H9 (cell line): Measurements from ENCODE around the gene PTCRA. TPM values are rescaled to one million over a fixed set of nuclear protein-coding genes. Genes with fewer than 3 reads are reported as not detected.

ENCODE experiments used
- DNase-seq: peaks from one replicate; pipeline ENCODE4 v3.0.0-alpha.2; 2017
- H2AFZ ChIP-seq: one replicate; pipeline ENCODE4 v1.6.1; 2013; ENCODE audit warnings: mild to moderate bottlenecking, low read length, control low read depth, moderate library complexity
- H2AK5ac ChIP-seq: 2 replicates; pipeline ENCODE4 v1.6.1; 2013; ENCODE audit warnings: low read length, control low read depth, mixed read lengths; ENCODE audit not compliant: insufficient read length
- H2BK120ac ChIP-seq: one replicate; pipeline ENCODE4 v1.6.1; 2013; ENCODE audit warnings: low read depth, mild to moderate bottlenecking, low read length, control low read depth, inconsistent platforms; ENCODE audit not compliant: poor library complexity, severe bottlenecking
- H2BK12ac ChIP-seq: 2 replicates; pipeline ENCODE4 v1.6.1; 2013; ENCODE audit warnings: low read length, control low read depth, mixed read lengths, low read depth; ENCODE audit not compliant: insufficient read length
- H2BK15ac ChIP-seq: 2 replicates; pipeline ENCODE4 v1.6.1; 2013; ENCODE audit warnings: low read depth, low read length, control low read depth
- H2BK20ac ChIP-seq: one replicate; pipeline ENCODE4 v1.6.1; 2013; ENCODE audit warnings: low read depth, mild to moderate bottlenecking, low read length, control low read depth, inconsistent platforms; ENCODE audit not compliant: poor library complexity, severe bottlenecking
- H2BK5ac ChIP-seq: 2 replicates; pipeline ENCODE4 v1.6.1; 2013; ENCODE audit warnings: low read length, control low read depth, mixed read lengths; ENCODE audit not compliant: insufficient read length
- H3K14ac ChIP-seq: 2 replicates; pipeline ENCODE4 v1.6.1; 2013; ENCODE audit warnings: low read length, control low read depth; ENCODE audit not compliant: insufficient read depth
- H3K18ac ChIP-seq: 2 replicates; pipeline ENCODE4 v1.6.1; 2013; ENCODE audit warnings: low read depth, mild to moderate bottlenecking, mixed read lengths, low read length, control low read depth; ENCODE audit not compliant: insufficient read length
- H3K23ac ChIP-seq: 2 replicates; pipeline ENCODE4 v1.6.1; 2013; ENCODE audit warnings: low read length, control low read depth, mixed read lengths, low read depth; ENCODE audit not compliant: insufficient read length
- H3K23me2 ChIP-seq: 2 replicates; pipeline ENCODE4 v1.6.1; 2013; ENCODE audit warnings: low read depth, mild to moderate bottlenecking, mixed read lengths, low read length, control low read depth; ENCODE audit not compliant: insufficient read length, poor library complexity, severe bottlenecking
- H3K27ac ChIP-seq: 2 replicates; pipeline ENCODE4 v1.5.1; 2013; ENCODE audit warnings: low read length, control low read depth, mixed read lengths, low read depth; ENCODE audit not compliant: insufficient read length
- H3K27me3 ChIP-seq: 2 replicates; pipeline ENCODE4 v1.6.1; 2013; ENCODE audit warnings: low read length, control low read depth, inconsistent platforms; ENCODE audit not compliant: insufficient read depth
- H3K4ac ChIP-seq: 2 replicates; pipeline ENCODE4 v1.6.1; 2013; ENCODE audit warnings: low read depth, mild to moderate bottlenecking, control low read depth, inconsistent platforms, low read length, moderate library complexity
- H3K4me1 ChIP-seq: 2 replicates; pipeline ENCODE4 v1.6.1; 2013; ENCODE audit warnings: low read length, control low read depth, inconsistent platforms; ENCODE audit not compliant: insufficient read depth
- H3K4me2 ChIP-seq: 2 replicates; pipeline ENCODE4 v1.6.1; 2013; ENCODE audit warnings: low read length, control low read depth, mixed read lengths; ENCODE audit not compliant: insufficient read length, insufficient read depth
- H3K56ac ChIP-seq: 2 replicates; pipeline ENCODE4 v1.6.1; 2013; ENCODE audit warnings: low read depth, mild to moderate bottlenecking, mixed read lengths, low read length, control low read depth; ENCODE audit not compliant: insufficient read length
- H3K79me1 ChIP-seq: 2 replicates; pipeline ENCODE4 v1.6.1; 2013; ENCODE audit warnings: low read depth, mild to moderate bottlenecking, moderate library complexity, low read length, control low read depth, inconsistent platforms; ENCODE audit not compliant: insufficient read depth, poor library complexity, severe bottlenecking
- H3K79me2 ChIP-seq: 2 replicates; pipeline ENCODE4 v1.6.1; 2013; ENCODE audit warnings: low read length, control low read depth, inconsistent platforms; ENCODE audit not compliant: insufficient read depth
- H3K9ac ChIP-seq: 2 replicates; pipeline ENCODE4 v1.6.1; 2013; ENCODE audit warnings: low read length, control low read depth, mixed read lengths; ENCODE audit not compliant: insufficient read length; ENCODE audit errors: extremely low read depth
- H3K9me3 ChIP-seq: one replicate; pipeline ENCODE4 v1.6.1; 2013; ENCODE audit warnings: low read depth, low read length, inconsistent platforms; ENCODE audit not compliant: control insufficient read depth
- H3T11ph ChIP-seq: one replicate; pipeline ENCODE4 v1.6.1; 2013; ENCODE audit warnings: mild to moderate bottlenecking, low read length, control low read depth, inconsistent platforms
- H4K20me1 ChIP-seq: one replicate; pipeline ENCODE4 v1.6.1; 2013; ENCODE audit not compliant: control insufficient read depth, insufficient read length, insufficient read depth
- H4K5ac ChIP-seq: 2 replicates; pipeline ENCODE4 v1.6.1; 2013; ENCODE audit warnings: low read depth, mild to moderate bottlenecking, mixed read lengths, low read length, control low read depth; ENCODE audit not compliant: insufficient read length
- H4K8ac ChIP-seq: replicated peaks from 2 replicates; pipeline ENCODE4 v1.6.1; 2013; ENCODE audit warnings: low read length, control low read depth, mixed read lengths, low read depth; ENCODE audit not compliant: insufficient read length
- H4K91ac ChIP-seq: 2 replicates; pipeline ENCODE4 v1.6.1; 2013; ENCODE audit warnings: low read depth, mild to moderate bottlenecking, moderate library complexity, mixed read lengths, low read length, control low read depth; ENCODE audit not compliant: insufficient read length
- H3K27ac Mint-ChIP-seq, 3 experiments: 2 replicates in 2 of 3; 3 replicates in 1 of 3; pipeline ENCODE4 v1.8.0; 2020 to 2021; ENCODE audit warnings: mixed read lengths in 3 of 3, mild to moderate bottlenecking in 1 of 3, moderate library complexity in 1 of 3
- H3K27me3 Mint-ChIP-seq: 2 replicates; pipeline ENCODE4 v1.8.0; 2021; ENCODE audit warnings: low read depth, mild to moderate bottlenecking, moderate library complexity, mixed read lengths
- H3K36me3 Mint-ChIP-seq, 3 experiments: 2 replicates in 2 of 3; 3 replicates in 1 of 3; pipeline ENCODE4 v1.8.0; 2020 to 2021; ENCODE audit warnings: low read depth in 3 of 3, mixed read lengths in 3 of 3; ENCODE audit not compliant: insufficient read depth in 1 of 3
- H3K4me1 Mint-ChIP-seq, 2 experiments: 2 replicates each; pipeline ENCODE4 v1.8.0; 2020; ENCODE audit warnings: mixed read lengths in 2 of 2
- H3K4me3 Mint-ChIP-seq, 2 experiments: 2 replicates in 1 of 2; 3 replicates in 1 of 2; pipeline ENCODE4 v1.8.0; 2020 to 2021; ENCODE audit warnings: mild to moderate bottlenecking in 2 of 2, mixed read lengths in 2 of 2, moderate library complexity in 1 of 2
- H3K9me3 Mint-ChIP-seq, 2 experiments: 2 replicates in 1 of 2; 3 replicates in 1 of 2; pipeline ENCODE4 v1.8.0; 2020; ENCODE audit warnings: mild to moderate bottlenecking in 2 of 2, mixed read lengths in 2 of 2, moderate library complexity in 1 of 2
- CTCF ChIP-seq: fragments of 200-600 bp; sonication (generic); conservative IDR thresholded peaks from 3 replicates; pipeline ENCODE4 v1.8.0; 2021; ENCODE audit warnings: antibody characterized with exemption, mild to moderate bottlenecking
- WGBS: extraction: QIAGEN DNeasy Blood & Tissue Kit; methylation state at CpG from one replicate; pipeline ENCODE4 v1.1.7; 2013; ENCODE audit warnings: missing lambda C conversion rate, low lambda C conversion rate, mixed read lengths; ENCODE audit not compliant: insufficient read length; ENCODE audit errors: extremely low coverage; 5-methylcytosine and 5-hydroxymethylcytosine counted together
- total RNA-seq: library from RNA; stranded (reverse); gene quantifications from 2 replicates; pipeline ENCODE4 v1.2.1, GENCODE V29; 2021

PTCRA gene
- total RNA-seq, 1 experiment from 2014 or later = not detected

- no CpG with 5 or more reads among the region's 4 CpGs for WGBS
- Histone ChIP-seq H2AFZ (no peak overlapping the region), H3K9ac (no peak overlapping the region), H3T11ph (no peak overlapping the region), H2BK15ac (no peak overlapping the region), H2BK5ac (no peak overlapping the region), H2BK120ac (no peak overlapping the region), H4K20me1 (no peaks in the 10 kb centered on the region), H3K4me2 (no peak overlapping the region), H3K18ac (no peak overlapping the region), H3K56ac (no peak overlapping the region), H3K79me1 (no peaks in the 10 kb centered on the region), H3K4me1 (no peaks in the 10 kb centered on the region), H2AK5ac (no peak overlapping the region), H4K91ac (no peak overlapping the region), H3K4ac (no peak overlapping the region), H2BK20ac (no peak overlapping the region), H3K27me3 (no peaks in the 10 kb centered on the region), H2BK12ac (no peak overlapping the region), H4K8ac (no peak overlapping the region), H3K23me2 (no peaks in the 10 kb centered on the region), H3K27ac (no peak overlapping the region), H3K23ac (no peak overlapping the region), H3K79me2 (no peaks in the 10 kb centered on the region), H3K14ac (no peak overlapping the region), H3K9me3 (no peaks in the 10 kb centered on the region), H4K5ac (no peak overlapping the region)
- Mint-ChIP-seq H3K36me3 (peaks cover 2 to 23% (median 11%) of the 10 kb centered on the region in 3 experiments; a peak in 5 of 7 replicates), H3K9me3 (no peaks in the 10 kb centered on the region), H3K27ac (no peak overlapping the region; a peak in 2 of 7 replicates), H3K4me1 (no peaks in the 10 kb centered on the region), H3K4me3 (no peak overlapping the region), H3K27me3 (no peaks in the 10 kb centered on the region)
- TF ChIP-seq CTCF = no peak
- DNase-seq = no peak
Measured at GRCh38 chr6:42970871-42971612, 55.2 kb downstream of the PTCRA start.
